Uterus (tissue), 4 donors: ENCODE measurements around the gene IFITM10. TPM values are rescaled to one million over a fixed set of nuclear protein-coding genes. Genes with fewer than 3 reads are reported as not detected.
A peak's percentile ranks its signal among the peaks of the same experiment; 100 is the strongest.

ENCODE experiments used
- DNase-seq, 2 donors: peaks; one replicate each; pipeline ENCODE4 v3.0.0-alpha.2; 2019 to 2020
- H3K27ac ChIP-seq, 2 donors: fragments of 200-600 bp; sonication (generic); 1 replicate in 1 of 2; 2 replicates in 1 of 2; pipeline ENCODE4 v1.5.1; 2016 to 2018
- H3K27me3 ChIP-seq, 2 donors: fragments of 200-600 bp; sonication (generic); one replicate each; pipeline ENCODE4 v1.5.1; 2018 to 2019; ENCODE audit warnings: control low read depth in 1 of 2
- H3K36me3 ChIP-seq, 2 donors: fragments of 200-600 bp; sonication (generic); one replicate each; pipeline ENCODE4 v1.5.1; 2019; ENCODE audit warnings: control low read depth in 1 of 2
- H3K4me1 ChIP-seq, 2 donors: fragments of 200-600 bp; sonication (generic); one replicate each; pipeline ENCODE4 v1.5.1; 2018 to 2019; ENCODE audit warnings: control low read depth in 1 of 2
- H3K4me3 ChIP-seq, 2 donors: fragments of 200-600 bp; sonication (generic); 1 replicate in 1 of 2; 2 replicates in 1 of 2; pipeline ENCODE4 v1.5.1; 2018 to 2019; ENCODE audit warnings: mild to moderate bottlenecking in 1 of 2
- H3K9me3 ChIP-seq, 2 donors: fragments of 200-600 bp; sonication (generic); one replicate each; pipeline ENCODE4 v1.5.1; 2019; ENCODE audit warnings: control low read depth in 1 of 2
- POLR2A ChIP-seq, 2 donors: fragments of 450-650 bp; IDR thresholded peaks; one replicate each; pipeline ENCODE4 v1.6.1; 2016; ENCODE audit warnings: antibody characterized with exemption in 2 of 2, mild to moderate bottlenecking in 1 of 2, moderate library complexity in 1 of 2
- intact Hi-C: fragments of 100-400 bp; cut with DNase I; formaldehyde crosslinking; loops from one replicate; pipeline ENCODE4 v1.15.1; 2023; ENCODE audit warnings: low total_unique reads
- total RNA-seq, 4 donors: library from RNA; depleted of rRNA in 3 of 4; stranded (reverse); fragments of >200 nt in 3 of 4; gene quantifications; one replicate each; pipeline versions ENCODE4 v1.1.0 to v1.2.4, GENCODE V29; 2014 to 2023
- TF ChIP-seq, protein P1 (sequence below), 4 experiments: fragments of 200-600 bp in 2 of 4; fragments of 450-650 bp in 2 of 4; sonication (generic) in 2 of 4; IDR thresholded peaks; one replicate each; pipeline ENCODE4 v1.5.1; 2016 to 2019; ENCODE audit warnings: antibody characterized with exemption in 4 of 4, mild to moderate bottlenecking in 2 of 4, moderate library complexity in 1 of 4
- donor health status: DM: yes; HTN: yes; CAD: no.

Gene IFITM10
- total RNA-seq, 4 donors from 2014 or later: 0.85 TPM; not detected in 3

DNA sequence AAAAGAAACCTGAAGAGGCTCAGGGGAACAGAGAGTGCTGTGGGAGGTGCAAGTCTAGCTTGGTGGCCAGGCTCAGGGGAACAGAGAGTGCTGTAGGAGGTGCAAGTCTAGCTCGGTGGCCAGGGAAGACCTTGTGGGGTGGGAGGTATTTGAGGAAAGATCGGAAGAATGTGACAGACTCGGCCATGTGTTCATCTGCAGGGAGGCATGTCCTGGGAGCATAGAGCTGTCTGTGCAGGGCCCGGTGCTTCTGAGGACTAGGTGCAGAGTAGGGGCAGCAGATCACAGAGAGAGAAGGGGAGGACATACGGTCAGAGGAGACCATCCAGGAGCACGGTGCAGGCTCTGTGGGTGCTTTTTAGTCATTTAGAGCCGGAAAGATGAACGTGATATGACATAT is 10.8 kb downstream of the IFITM10 start:
- H3K27ac ChIP-seq: no peak overlapping the region
- intact Hi-C loops: no loop called here
- peaks cover 0 to 11% of the 10 kb centered on the region in 2 donors for H3K9me3 ChIP-seq
- DNase-seq: peak in 1 of 2 donors; percentile 2
- peaks cover 0 to 4% of the 10 kb centered on the region in 2 donors for H3K27me3 ChIP-seq
- H3K4me3 ChIP-seq: no peak overlapping the region
- no peak for TF ChIP-seq POLR2A (IDR thresholded peaks at IDR 0.05)
- TF ChIP-seq, protein P1, sequence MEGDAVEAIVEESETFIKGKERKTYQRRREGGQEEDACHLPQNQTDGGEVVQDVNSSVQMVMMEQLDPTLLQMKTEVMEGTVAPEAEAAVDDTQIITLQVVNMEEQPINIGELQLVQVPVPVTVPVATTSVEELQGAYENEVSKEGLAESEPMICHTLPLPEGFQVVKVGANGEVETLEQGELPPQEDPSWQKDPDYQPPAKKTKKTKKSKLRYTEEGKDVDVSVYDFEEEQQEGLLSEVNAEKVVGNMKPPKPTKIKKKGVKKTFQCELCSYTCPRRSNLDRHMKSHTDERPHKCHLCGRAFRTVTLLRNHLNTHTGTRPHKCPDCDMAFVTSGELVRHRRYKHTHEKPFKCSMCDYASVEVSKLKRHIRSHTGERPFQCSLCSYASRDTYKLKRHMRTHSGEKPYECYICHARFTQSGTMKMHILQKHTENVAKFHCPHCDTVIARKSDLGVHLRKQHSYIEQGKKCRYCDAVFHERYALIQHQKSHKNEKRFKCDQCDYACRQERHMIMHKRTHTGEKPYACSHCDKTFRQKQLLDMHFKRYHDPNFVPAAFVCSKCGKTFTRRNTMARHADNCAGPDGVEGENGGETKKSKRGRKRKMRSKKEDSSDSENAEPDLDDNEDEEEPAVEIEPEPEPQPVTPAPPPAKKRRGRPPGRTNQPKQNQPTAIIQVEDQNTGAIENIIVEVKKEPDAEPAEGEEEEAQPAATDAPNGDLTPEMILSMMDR (IDR thresholded peaks at IDR 0.05): no peak
- H3K36me3 ChIP-seq: no peaks in the 10 kb centered on the region
- H3K4me1 ChIP-seq: no peaks in the 10 kb centered on the region

DNA sequence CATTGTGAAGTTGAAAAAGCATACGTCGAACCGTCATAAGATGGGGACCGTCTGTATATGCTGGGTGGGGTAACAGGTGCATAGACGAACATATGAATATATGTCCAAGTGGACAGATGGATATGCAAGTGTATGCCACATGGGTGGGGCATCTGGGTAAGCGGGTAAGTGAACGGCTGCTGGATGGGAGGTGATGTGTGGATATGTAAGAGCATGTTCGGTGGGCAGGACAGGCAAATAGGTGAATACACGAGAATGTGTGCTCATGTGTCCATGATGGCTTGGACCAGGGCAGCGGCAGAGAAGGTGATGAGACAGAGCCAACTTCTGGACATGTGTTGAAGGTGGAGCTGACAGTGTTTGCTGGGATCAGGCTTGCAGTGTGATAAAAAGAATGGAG is 12.0 kb downstream of the IFITM10 start:
- H3K4me1 ChIP-seq: no peaks in the 10 kb centered on the region
- peaks cover 0 to 4% of the 10 kb centered on the region in 2 donors for H3K27me3 ChIP-seq
- no peak overlapping the region for H3K27ac ChIP-seq
- TF ChIP-seq, protein P1 (IDR thresholded peaks at IDR 0.05): no peak
- TF ChIP-seq POLR2A (IDR thresholded peaks at IDR 0.05): no peak
- intact Hi-C loops: no loop called here
- H3K4me3 ChIP-seq: no peak overlapping the region
- DNase-seq: no peak
- H3K36me3 ChIP-seq: no peaks in the 10 kb centered on the region
- H3K9me3 ChIP-seq: peaks cover 0 to 11% of the 10 kb centered on the region in 2 donors

DNA sequence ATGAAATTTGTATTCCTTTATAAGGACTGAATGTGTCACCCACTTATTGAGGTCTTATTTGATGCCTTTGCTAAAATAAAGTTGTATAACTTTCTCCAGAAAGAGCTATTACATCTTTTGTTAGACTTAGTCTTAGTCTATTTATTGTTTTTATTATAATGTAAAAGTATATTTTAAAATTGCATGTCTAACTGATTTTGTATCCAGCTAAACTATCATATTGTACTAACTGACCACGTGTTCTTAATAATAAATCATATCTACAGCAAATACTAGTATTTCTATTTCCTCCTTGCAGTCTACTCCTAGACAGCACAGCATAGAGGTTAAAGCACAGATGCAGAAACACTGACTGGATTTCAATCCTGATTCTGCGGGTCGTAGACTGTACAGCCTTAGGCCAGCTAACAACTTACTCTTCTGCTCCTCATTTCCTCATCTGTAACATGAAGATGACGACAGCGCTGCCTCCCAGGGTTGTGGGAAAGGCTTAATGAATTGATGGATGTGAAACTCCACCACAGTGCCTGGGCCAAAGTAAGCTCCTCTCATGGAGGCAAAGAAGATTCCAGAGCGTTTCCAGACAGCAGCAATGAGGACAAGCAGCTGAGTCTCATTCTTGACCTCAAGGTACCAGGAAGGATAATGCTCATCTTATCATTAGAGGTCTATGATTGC is 13.2 kb downstream of the IFITM10 start:
- Histone ChIP-seq H3K9me3 (peaks cover 0 to 11% of the 10 kb centered on the region in 2 donors), H3K4me3 (no peak overlapping the region), H3K36me3 (no peaks in the 10 kb centered on the region), H3K27ac (no peak overlapping the region), H3K27me3 (peaks cover 0 to 4% of the 10 kb centered on the region in 2 donors), H3K4me1 (no peaks in the 10 kb centered on the region)
- no peak for DNase-seq
- intact Hi-C loops: no loop called here
- TF ChIP-seq, protein P1 (IDR thresholded peaks at IDR 0.05): no peak
- TF ChIP-seq POLR2A (IDR thresholded peaks at IDR 0.05): no peak

DNA sequence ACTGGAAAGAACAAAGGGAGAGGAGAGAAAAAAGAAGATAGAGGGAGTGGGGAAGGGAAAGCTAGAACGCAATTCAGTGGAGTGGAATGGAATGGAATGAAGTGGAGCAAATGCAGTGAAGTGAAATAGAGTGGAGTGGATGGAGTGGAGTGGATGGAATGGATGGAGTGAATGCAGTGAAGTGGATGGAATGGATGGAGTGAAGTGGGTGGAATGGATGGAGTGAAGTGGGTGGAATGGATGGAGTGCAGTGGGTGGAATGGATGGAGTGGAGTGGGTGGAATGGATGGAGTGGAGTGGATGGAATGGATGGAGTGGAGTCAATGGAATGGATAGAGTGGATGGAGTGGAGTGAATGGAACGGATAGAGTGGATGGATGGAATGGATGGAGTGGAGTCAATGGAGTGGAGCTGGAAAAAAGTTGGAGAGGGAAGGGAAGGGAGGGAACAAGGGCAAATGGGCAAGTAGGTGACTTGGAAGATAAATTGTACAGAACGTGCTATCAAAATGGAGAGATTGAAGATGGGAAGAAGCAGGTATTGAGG is 13.9 kb downstream of the IFITM10 start:
- intact Hi-C loops: no loop called here
- Histone ChIP-seq H3K27me3 (peaks cover 0 to 4% of the 10 kb centered on the region in 2 donors), H3K36me3 (no peaks in the 10 kb centered on the region), H3K4me3 (no peak overlapping the region), H3K27ac (no peak overlapping the region), H3K4me1 (no peaks in the 10 kb centered on the region), H3K9me3 (peaks cover 0 to 11% of the 10 kb centered on the region in 2 donors)
- no peak for TF ChIP-seq POLR2A (IDR thresholded peaks at IDR 0.05)
- TF ChIP-seq, protein P1 (IDR thresholded peaks at IDR 0.05): no peak
- no peak for DNase-seq

DNA sequence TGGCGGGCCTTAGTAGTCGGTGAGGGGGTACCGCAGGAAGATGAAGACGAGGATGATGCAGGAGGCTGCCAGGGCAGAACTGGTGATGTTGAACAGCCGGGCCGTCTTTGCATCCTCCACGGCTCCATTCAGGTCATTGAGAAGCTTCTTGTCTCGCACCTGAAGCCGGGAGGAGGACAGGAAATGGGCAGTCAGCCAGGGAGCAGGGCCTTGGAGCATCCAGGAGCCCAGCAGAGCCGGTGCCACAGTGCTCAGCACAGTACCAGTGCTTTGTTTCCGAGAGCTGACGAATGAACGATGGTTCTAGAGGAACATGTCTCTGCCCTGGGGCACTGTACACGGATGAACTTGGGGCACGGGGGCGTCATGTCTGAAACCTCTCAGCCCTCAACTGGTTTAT is 15.1 kb downstream of the IFITM10 start:
- DNase-seq: no peak

More for the DNA sequence above, 15.1 kb downstream of the IFITM10 start:
- peaks cover 0 to 11% of the 10 kb centered on the region in 2 donors for H3K9me3 ChIP-seq
- H3K4me1 ChIP-seq: no peaks in the 10 kb centered on the region
- no peak overlapping the region for H3K4me3 ChIP-seq
- intact Hi-C loops: no loop called here
- H3K27me3 ChIP-seq: peaks cover 0 to 4% of the 10 kb centered on the region in 2 donors
- no peaks in the 10 kb centered on the region for H3K36me3 ChIP-seq
- H3K27ac ChIP-seq: no peak overlapping the region
- TF ChIP-seq, protein P1 (IDR thresholded peaks at IDR 0.05): no peak
- TF ChIP-seq POLR2A (IDR thresholded peaks at IDR 0.05): no peak
